Hepatocyte (in vitro differentiated cells): ENCODE data around the gene STIM1. TPM values are rescaled to one million over a fixed set of nuclear protein-coding genes. Genes with fewer than 3 reads are reported as not detected.

Source experiments
- DNase-seq: peaks from one replicate; pipeline ENCODE4 v3.0.0-alpha.2; 2016; ENCODE audit warnings: low spot score
- H2AFZ ChIP-seq: fragments of 200-600 bp; sonication (generic); 2 replicates; pipeline ENCODE4 v1.6.0; 2016; ENCODE audit warnings: antibody characterized with exemption, mild to moderate bottlenecking
- H3K27ac ChIP-seq: fragments of 200-600 bp; sonication (generic); 2 replicates; pipeline ENCODE4 v1.5.1; 2016; ENCODE audit warnings: mild to moderate bottlenecking
- H3K27me3 ChIP-seq: fragments of 200-600 bp; sonication (generic); 2 replicates; pipeline ENCODE4 v1.6.1; 2016
- H3K36me3 ChIP-seq: fragments of 200-600 bp; sonication (generic); replicated peaks from 2 replicates; pipeline ENCODE4 v1.5.1; 2016; ENCODE audit warnings: low read depth; ENCODE audit not compliant: insufficient read depth
- H3K4me1 ChIP-seq: fragments of 200-600 bp; sonication (generic); 2 replicates; pipeline ENCODE4 v1.5.1; 2016; ENCODE audit warnings: mild to moderate bottlenecking, moderate library complexity; ENCODE audit not compliant: insufficient read depth
- H3K4me2 ChIP-seq: fragments of 200-600 bp; sonication (generic); 2 replicates; pipeline ENCODE4 v1.6.0; 2016
- H3K4me3 ChIP-seq: fragments of 200-600 bp; sonication (generic); 2 replicates; pipeline ENCODE4 v1.5.1; 2016; ENCODE audit warnings: mild to moderate bottlenecking
- H3K79me2 ChIP-seq: fragments of 200-600 bp; sonication (generic); 2 replicates; pipeline ENCODE4 v1.6.0; 2017; ENCODE audit warnings: mild to moderate bottlenecking
- H3K9me2 ChIP-seq: fragments of 200-600 bp; sonication (generic); replicated peaks from 2 replicates; pipeline ENCODE4 v1.6.0; 2017; ENCODE audit warnings: mild to moderate bottlenecking; ENCODE audit not compliant: insufficient read depth
- H3K9me3 ChIP-seq: fragments of 200-600 bp; sonication (generic); 2 replicates; pipeline ENCODE4 v1.5.1; 2016; ENCODE audit warnings: low read depth, mild to moderate bottlenecking
- H4K20me1 ChIP-seq: fragments of 200-600 bp; sonication (generic); 2 replicates; pipeline ENCODE4 v1.6.0; 2016; ENCODE audit warnings: mild to moderate bottlenecking; ENCODE audit not compliant: insufficient read depth, poor library complexity, severe bottlenecking
- CTCF ChIP-seq: fragments of 200-600 bp; sonication (generic); IDR thresholded peaks from 2 replicates; pipeline ENCODE4 v1.5.1; 2016; ENCODE audit warnings: antibody characterized with exemption, mild to moderate bottlenecking; ENCODE audit not compliant: poor library complexity
- EZH2 ChIP-seq: fragments of 200-600 bp; sonication (generic); IDR thresholded peaks from 2 replicates; pipeline ENCODE4 v1.6.1; 2016; ENCODE audit warnings: antibody characterized with exemption, mild to moderate bottlenecking, borderline replicate concordance
- EZH2phosphoT487 ChIP-seq: fragments of 200-600 bp; sonication (generic); IDR thresholded peaks from one replicate; pipeline ENCODE4 v1.6.1; 2018; ENCODE audit warnings: antibody characterized with exemption, mild to moderate bottlenecking, low read depth, moderate library complexity; ENCODE audit not compliant: unreplicated experiment, severe bottlenecking
- WGBS: methylation state at CpG from one replicate; pipeline ENCODE4 v1.1.6; 2016; ENCODE audit warnings: low lambda C conversion rate; ENCODE audit errors: missing lambda C conversion rate; 5-methylcytosine and 5-hydroxymethylcytosine counted together
- polyA plus RNA-seq: library from polyadenylated mRNA; unstranded; fragments of >200 nt; fragmentation: Nextera tagmentation; extraction: Ambion mirVana; gene quantifications from 2 replicates; pipeline ENCODE4 v1.2.1, GENCODE V29; 2016
- total RNA-seq: library from RNA; depleted of rRNA; stranded (reverse); fragments of >200 nt; gene quantifications from 2 replicates; pipeline ENCODE4 v1.2.3, GENCODE V29; 2014

STIM1 gene
- total and polyA plus RNA-seq, 2 experiments from 2014 or later, result 18.5 to 19.6 TPM

DNA sequence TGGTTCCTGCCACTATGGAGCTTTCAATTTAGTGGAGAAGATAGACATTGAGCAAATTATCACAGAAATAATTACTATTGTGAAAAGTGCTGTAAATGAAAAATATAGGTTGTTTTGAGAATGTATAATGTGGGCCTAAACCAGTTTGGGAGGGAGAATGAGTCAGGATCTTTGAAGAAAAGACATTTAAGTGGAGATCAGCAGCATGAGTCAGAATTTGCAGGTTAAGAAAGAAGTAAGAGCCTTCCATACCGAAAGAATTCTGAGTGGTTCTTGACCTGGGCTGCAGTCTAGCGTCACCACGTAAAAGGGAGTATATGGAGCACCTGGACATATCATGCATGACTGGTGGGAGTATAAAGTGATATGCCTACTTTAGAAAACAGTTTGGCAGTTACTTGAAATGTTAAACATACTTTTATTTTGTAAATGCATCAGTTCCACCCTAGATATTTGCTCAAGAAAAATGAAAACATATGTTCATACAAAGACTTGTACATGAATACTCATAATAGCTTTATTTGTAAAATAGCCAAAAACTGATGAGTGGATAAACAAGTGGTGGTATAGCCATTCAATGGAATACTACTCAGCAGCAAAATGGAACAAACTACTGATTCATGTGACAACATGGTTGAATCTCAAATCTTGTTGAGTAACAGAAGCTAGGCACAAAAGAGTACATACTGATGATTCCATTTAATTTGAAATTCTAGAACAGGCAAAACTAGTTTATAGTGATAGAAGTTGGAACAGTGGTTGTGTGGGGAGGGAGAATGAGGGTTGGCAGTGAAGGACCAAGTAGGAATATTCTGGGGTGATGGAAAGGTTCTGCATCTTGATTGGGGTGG lies 99.2 kb downstream of the STIM1 start:
- Histone ChIP-seq H3K27me3 (no peaks in the 10 kb centered on the region), H3K9me2 (no peaks in the 10 kb centered on the region), H3K4me2 (no peak overlapping the region), H3K27ac (no peak overlapping the region), H3K4me3 (no peak overlapping the region), H3K9me3 (no peaks in the 10 kb centered on the region), H4K20me1 (no peaks in the 10 kb centered on the region), H3K79me2 (no peaks in the 10 kb centered on the region), H2AFZ (no peak overlapping the region), H3K4me1 (peaks cover 4% of the 10 kb centered on the region), H3K36me3 (no peaks in the 10 kb centered on the region)
- DNase-seq, result no peak
- WGBS, result 92% methylated on average over 3 of the region's 3 CpGs
- TF ChIP-seq EZH2phosphoT487 (no peak), CTCF (no peak), EZH2 (no peak)

GRCh38 chr11:3955299-3955665 lies 99.8 kb downstream of the STIM1 start:
- Histone ChIP-seq H3K36me3 (no peaks in the 10 kb centered on the region), H3K4me3 (no peak overlapping the region), H3K9me3 (no peaks in the 10 kb centered on the region), H4K20me1 (no peaks in the 10 kb centered on the region), H3K79me2 (no peaks in the 10 kb centered on the region), H3K27ac (no peak overlapping the region), H3K27me3 (no peaks in the 10 kb centered on the region), H3K4me2 (no peak overlapping the region), H3K9me2 (no peaks in the 10 kb centered on the region), H2AFZ (no peak overlapping the region), H3K4me1 (peaks cover 4% of the 10 kb centered on the region)
- TF ChIP-seq EZH2phosphoT487, result no peak
- no peak for TF ChIP-seq CTCF
- no peak for TF ChIP-seq EZH2
- no peak for DNase-seq
- 94% methylated on average over 1 of the region's 1 CpG for WGBS

GRCh38 chr11:3956038-3956437 lies 100.6 kb downstream of the STIM1 start:
- TF ChIP-seq EZH2phosphoT487, result no peak
- DNase-seq, result no peak
- H4K20me1 ChIP-seq, result no peaks in the 10 kb centered on the region
- H2AFZ ChIP-seq, result no peak overlapping the region
- H3K79me2 ChIP-seq, result no peaks in the 10 kb centered on the region
- no peak overlapping the region for H3K4me3 ChIP-seq
- no peaks in the 10 kb centered on the region for H3K9me3 ChIP-seq
- H3K27ac ChIP-seq, result no peak overlapping the region
- H3K4me2 ChIP-seq, result no peak overlapping the region
- H3K36me3 ChIP-seq, result no peaks in the 10 kb centered on the region
- no peaks in the 10 kb centered on the region for H3K27me3 ChIP-seq
- 98% methylated on average over 2 of the region's 2 CpGs for WGBS
- peaks cover under 1% of the 10 kb centered on the region for H3K4me1 ChIP-seq
- no peaks in the 10 kb centered on the region for H3K9me2 ChIP-seq

GRCh38 chr11:3956748-3957147 lies 101.3 kb downstream of the STIM1 start:
- Histone ChIP-seq H3K4me2 (no peak overlapping the region), H3K36me3 (no peaks in the 10 kb centered on the region), H3K27me3 (no peaks in the 10 kb centered on the region), H3K79me2 (peaks cover 2% of the 10 kb centered on the region), H2AFZ (no peak overlapping the region), H3K9me2 (no peaks in the 10 kb centered on the region), H4K20me1 (no peaks in the 10 kb centered on the region), H3K4me1 (no peaks in the 10 kb centered on the region), H3K9me3 (no peaks in the 10 kb centered on the region), H3K27ac (no peak overlapping the region), H3K4me3 (no peak overlapping the region)
- no peak for TF ChIP-seq EZH2
- TF ChIP-seq CTCF, result no peak
- TF ChIP-seq EZH2phosphoT487, result no peak
- 97% methylated on average over 4 of the region's 4 CpGs for WGBS
- no peak for DNase-seq
